ENCODE results near the gene SHQ1.

The SHQ1 gene

GRCh38 chr3:72702390-72702789 is 145.9 kb downstream of the SHQ1 start:
- Histone ChIP-seq H3K4me3 (ENCODE audit: low read length) (no peak overlapping the region), H3K4me1 (ENCODE audit: control insufficient read depth, low read depth, low read length) (no peaks in the 10 kb centered on the region), H2BK120ac (ENCODE audit: low read depth, low read length) (no peak overlapping the region), H2BK15ac (replicated peaks; ENCODE audit: low read depth) (no peak overlapping the region), H4K5ac (ENCODE audit: low read length) (no peak overlapping the region), H3K27me3 (ENCODE audit: insufficient read depth, low read length, poor library complexity) (no peaks in the 10 kb centered on the region), H3K18ac (ENCODE audit: low read length) (no peak overlapping the region), H3K4ac (ENCODE audit: low read depth, low read length) (no peak overlapping the region), H3K23ac (ENCODE audit: low read length) (no peak overlapping the region), H3K9ac (ENCODE audit: low read length) (no peak overlapping the region), H3K36me3 (ENCODE audit: control insufficient read depth, insufficient read depth, low read length) (no peaks in the 10 kb centered on the region), H3K56ac (ENCODE audit: low read length) (no peak overlapping the region), H3K79me1 (ENCODE audit: low read length) (no peaks in the 10 kb centered on the region), H2AK5ac (ENCODE audit: low read length) (no peak overlapping the region), H3K27ac (ENCODE audit: low read depth, low read length) (no peak overlapping the region), H3K4me2 (ENCODE audit: low read length) (no peak overlapping the region), H3K79me2 (ENCODE audit: control insufficient read depth, insufficient read depth, low read length) (no peaks in the 10 kb centered on the region), H4K8ac (ENCODE audit: low read depth, low read length) (no peak overlapping the region), H2BK5ac (ENCODE audit: low read length) (no peak overlapping the region)
- WGBS (ENCODE audit: extremely low coverage, insufficient coverage, low lambda C conversion rate), result no CpG with 5 or more reads among the region's 7 CpGs
- no peak for DNase-seq

GRCh38 chr3:72700106-72700505 is 148.1 kb downstream of the SHQ1 start:
- Histone ChIP-seq H4K5ac (ENCODE audit: low read length) (no peak overlapping the region), H3K79me1 (ENCODE audit: low read length) (no peaks in the 10 kb centered on the region), H3K27me3 (ENCODE audit: insufficient read depth, low read length, poor library complexity) (no peaks in the 10 kb centered on the region), H3K27ac (ENCODE audit: low read depth, low read length) (no peak overlapping the region), H3K4me1 (ENCODE audit: control insufficient read depth, low read depth, low read length) (no peaks in the 10 kb centered on the region), H2AK5ac (ENCODE audit: low read length) (no peak overlapping the region), H3K56ac (ENCODE audit: low read length) (no peak overlapping the region), H4K8ac (ENCODE audit: low read depth, low read length) (no peak overlapping the region), H3K4me2 (ENCODE audit: low read length) (no peak overlapping the region), H2BK5ac (ENCODE audit: low read length) (no peak overlapping the region), H2BK15ac (replicated peaks; ENCODE audit: low read depth) (no peak overlapping the region), H2BK120ac (ENCODE audit: low read depth, low read length) (no peak overlapping the region), H3K4me3 (ENCODE audit: low read length) (no peak overlapping the region), H3K18ac (ENCODE audit: low read length) (no peak overlapping the region), H3K9ac (ENCODE audit: low read length) (no peak overlapping the region), H3K4ac (ENCODE audit: low read depth, low read length) (no peak overlapping the region), H3K23ac (ENCODE audit: low read length) (no peak overlapping the region), H3K36me3 (ENCODE audit: control insufficient read depth, insufficient read depth, low read length) (no peaks in the 10 kb centered on the region), H3K79me2 (ENCODE audit: control insufficient read depth, insufficient read depth, low read length) (no peaks in the 10 kb centered on the region)
- DNase-seq, result no peak
- no CpG with 5 or more reads among the region's 2 CpGs for WGBS (ENCODE audit: extremely low coverage, insufficient coverage, low lambda C conversion rate)

DNA sequence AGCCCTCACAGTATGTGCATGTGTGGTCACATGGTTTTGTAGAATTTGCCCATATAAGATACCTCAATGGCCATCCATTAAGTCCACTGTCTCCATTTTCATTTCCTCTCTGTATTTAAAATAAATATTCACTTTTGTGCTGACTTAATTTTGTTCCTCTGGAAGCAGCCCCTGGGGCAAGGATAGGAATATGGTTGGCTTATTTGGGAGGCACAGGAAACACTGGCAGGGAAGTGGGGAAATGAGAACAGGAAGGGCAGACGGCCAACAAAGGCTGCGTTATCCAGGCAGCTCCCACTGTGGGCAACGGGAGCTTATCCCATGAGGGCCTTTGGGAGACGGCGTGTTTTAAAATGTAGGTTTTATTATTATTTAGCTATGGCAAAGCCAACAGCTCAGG is 148.6 kb downstream of the SHQ1 start:
- H3K18ac ChIP-seq (ENCODE audit: low read length), result no peak overlapping the region
- no peak overlapping the region for H3K27ac ChIP-seq (ENCODE audit: low read depth, low read length)
- H2BK5ac ChIP-seq (ENCODE audit: low read length), result no peak overlapping the region
- no peaks in the 10 kb centered on the region for H3K36me3 ChIP-seq (ENCODE audit: control insufficient read depth, insufficient read depth, low read length)
- no peaks in the 10 kb centered on the region for H3K4me1 ChIP-seq (ENCODE audit: control insufficient read depth, low read depth, low read length)
- no peak overlapping the region for H4K5ac ChIP-seq (ENCODE audit: low read length)
- no peak overlapping the region for H3K9ac ChIP-seq (ENCODE audit: low read length)
- H2BK15ac ChIP-seq (replicated peaks; ENCODE audit: low read depth), result no peak overlapping the region
- no peak overlapping the region for H3K56ac ChIP-seq (ENCODE audit: low read length)
- no peaks in the 10 kb centered on the region for H3K27me3 ChIP-seq (ENCODE audit: insufficient read depth, low read length, poor library complexity)
- H3K4me2 ChIP-seq (ENCODE audit: low read length), result no peak overlapping the region
- no peak overlapping the region for H3K4me3 ChIP-seq (ENCODE audit: low read length)
- no peak for DNase-seq
- H2BK120ac ChIP-seq (ENCODE audit: low read depth, low read length), result no peak overlapping the region
- H3K4ac ChIP-seq (ENCODE audit: low read depth, low read length), result no peak overlapping the region
- H4K8ac ChIP-seq (ENCODE audit: low read depth, low read length), result no peak overlapping the region
- no peaks in the 10 kb centered on the region for H3K79me2 ChIP-seq (ENCODE audit: control insufficient read depth, insufficient read depth, low read length)
- no peak overlapping the region for H3K23ac ChIP-seq (ENCODE audit: low read length)
- H3K79me1 ChIP-seq (ENCODE audit: low read length), result no peaks in the 10 kb centered on the region
- WGBS (ENCODE audit: extremely low coverage, insufficient coverage, low lambda C conversion rate), result no CpG with 5 or more reads among the region's 5 CpGs
- H2AK5ac ChIP-seq (ENCODE audit: low read length), result no peak overlapping the region
